Measurements from ENCODE around the gene TOPORS. TPM values are rescaled to one million over a fixed set of nuclear protein-coding genes. Genes with fewer than 3 reads are reported as not detected.
"Not testable (repeated sequence)": the region's sequence is repeated elsewhere in the genome, so short reads cannot be mapped to it uniquely, and the experiment has no call there.

The TOPORS gene
- total and polyA plus RNA-seq, 5 donors: 6.2 to 10.9 (median 9.5) TPM

DNA sequence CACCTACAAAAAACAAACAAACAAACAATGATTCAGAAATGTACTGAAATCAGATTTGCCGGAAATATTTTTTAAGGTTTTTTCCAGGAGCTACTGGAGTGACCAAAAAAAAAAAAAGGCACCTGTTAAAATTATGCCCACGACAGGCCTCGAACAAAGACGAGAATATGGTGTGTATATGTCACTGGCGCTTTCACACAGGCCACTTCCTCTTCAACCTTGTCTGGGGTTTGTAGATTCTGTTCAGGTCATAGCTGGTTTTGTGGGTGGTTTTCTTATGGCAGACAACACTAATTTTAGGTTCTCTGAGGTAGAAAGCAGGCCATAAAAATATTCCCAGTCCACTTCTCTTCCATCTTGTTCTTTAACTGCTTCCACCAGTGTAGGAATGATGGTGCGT is 13.6 kb upstream of the TOPORS start:
- ATAC-seq: no peak
- no peak for DNase-seq
- WGBS: 90% methylated on average over 6 of the region's 6 CpGs
- Histone ChIP-seq H3K27ac (ENCODE audit: low read length) (no peak overlapping the region), H3K4me3 (ENCODE audit: low read length) (no peak overlapping the region), H3K27me3 (ENCODE audit: control insufficient read depth, insufficient read depth) (no peaks in the 10 kb centered on the region), H3K4me1 (ENCODE audit: control insufficient read depth, insufficient read depth, low read length) (peaks cover 2% of the 10 kb centered on the region), H3K9me3 (ENCODE audit: control insufficient read depth, low read length) (no peaks in the 10 kb centered on the region)
- intact Hi-C loops (cut with DNase I): no loop called here

DNA sequence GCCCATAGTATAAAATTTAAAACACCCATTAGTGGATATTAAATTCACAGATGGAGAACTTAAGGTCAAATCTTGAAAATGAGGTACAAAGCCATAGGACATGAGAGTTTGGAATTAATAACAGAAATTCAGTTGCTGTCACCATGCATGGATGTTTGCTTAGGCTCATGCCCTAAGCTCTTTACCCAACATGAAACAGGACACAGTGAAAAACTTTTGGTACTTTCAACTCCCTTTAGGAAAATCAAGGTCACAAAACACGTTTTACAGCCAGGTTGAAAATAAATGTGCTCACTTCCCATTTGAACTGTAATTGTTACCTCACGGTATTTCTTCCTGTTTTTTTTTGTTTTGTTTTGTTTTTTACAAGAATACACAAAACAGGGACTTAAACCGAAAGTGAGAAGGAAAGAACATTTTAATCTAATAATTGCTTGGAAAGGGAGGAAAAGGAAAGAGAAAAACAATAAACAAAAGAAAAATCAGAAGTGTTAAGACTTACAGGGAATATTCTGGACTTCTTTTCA is 6.1 kb upstream of the TOPORS start:
- ATAC-seq: no peak
- intact Hi-C loops (cut with DNase I): no loop called here
- WGBS: 58% methylated on average over 3 of the region's 3 CpGs
- no peak overlapping the region for H3K4me3 ChIP-seq (ENCODE audit: low read length)
- DNase-seq: no peak
- H3K9me3 ChIP-seq (ENCODE audit: control insufficient read depth, low read length): no peaks in the 10 kb centered on the region
- H3K27me3 ChIP-seq (ENCODE audit: control insufficient read depth, insufficient read depth): no peaks in the 10 kb centered on the region
- no peak overlapping the region for H3K27ac ChIP-seq (ENCODE audit: low read length)
- H3K4me1 ChIP-seq (ENCODE audit: control insufficient read depth, insufficient read depth, low read length): no peaks in the 10 kb centered on the region

DNA sequence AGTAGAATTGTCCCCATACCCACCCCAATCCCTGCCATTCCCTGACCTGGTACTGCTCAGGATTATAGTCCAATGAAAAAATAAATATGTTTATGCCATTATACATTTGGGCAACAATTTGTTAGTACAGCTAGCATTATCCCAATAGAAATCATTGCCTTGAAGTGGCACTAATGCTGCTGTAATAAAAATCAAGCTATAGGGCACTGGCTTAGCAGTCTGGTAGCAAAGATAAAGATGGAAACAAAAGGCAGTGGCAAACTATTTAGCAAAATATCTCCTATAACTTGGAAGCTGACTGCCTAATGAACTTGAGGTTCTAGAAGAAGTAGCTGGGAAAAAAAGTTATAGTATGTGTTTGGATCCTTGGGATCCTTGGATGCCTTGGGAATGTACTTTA is 2.2 kb upstream of the TOPORS start:
- ATAC-seq: no peak
- no peak overlapping the region for H3K4me3 ChIP-seq (ENCODE audit: low read length)
- no peak overlapping the region for H3K27ac ChIP-seq (ENCODE audit: low read length)
- intact Hi-C loops (cut with DNase I): no loop called here
- H3K9me3 ChIP-seq (ENCODE audit: control insufficient read depth, low read length): no peaks in the 10 kb centered on the region
- no peaks in the 10 kb centered on the region for H3K27me3 ChIP-seq (ENCODE audit: control insufficient read depth, insufficient read depth)
- no peaks in the 10 kb centered on the region for H3K4me1 ChIP-seq (ENCODE audit: control insufficient read depth, insufficient read depth, low read length)
- no peak for DNase-seq

DNA sequence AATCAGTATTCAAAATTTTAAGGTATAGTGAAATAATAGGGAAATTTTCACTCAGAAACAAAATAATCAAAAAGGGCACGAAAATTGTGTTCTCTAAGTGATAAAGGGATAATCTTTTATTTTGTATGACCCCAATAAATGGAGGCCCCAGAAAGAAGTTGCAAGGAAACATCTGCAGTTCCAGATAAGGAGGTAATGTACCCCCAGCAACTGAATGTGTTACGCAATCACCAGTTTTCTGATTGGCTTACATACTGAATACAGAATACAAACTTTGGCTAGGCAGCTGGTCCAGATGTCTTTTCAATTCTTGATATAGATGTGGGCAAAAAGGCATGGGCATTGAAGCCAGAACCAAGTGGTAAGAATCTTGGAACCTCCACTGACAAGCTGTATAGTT is 1.7 kb upstream of the TOPORS start:
- Histone ChIP-seq H3K27me3 (ENCODE audit: control insufficient read depth, insufficient read depth) (no peaks in the 10 kb centered on the region), H3K9me3 (ENCODE audit: control insufficient read depth, low read length) (no peaks in the 10 kb centered on the region), H3K4me1 (ENCODE audit: control insufficient read depth, insufficient read depth, low read length) (no peaks in the 10 kb centered on the region), H3K4me3 (ENCODE audit: low read length) (no peak overlapping the region), H3K27ac (ENCODE audit: low read length) (no peak overlapping the region)
- intact Hi-C loops (cut with DNase I): no loop called here
- 76% methylated on average over 2 of the region's 2 CpGs for WGBS
- ATAC-seq: no peak
- no peak for DNase-seq

GRCh38 chr9:32551276-32552051 is 922 bp downstream of the TOPORS start:
- intact Hi-C loops (cut with DNase I): no loop called here
- Histone ChIP-seq H3K4me1 (ENCODE audit: control insufficient read depth, insufficient read depth, low read length) (no peaks in the 10 kb centered on the region), H3K27me3 (ENCODE audit: control insufficient read depth, insufficient read depth) (no peaks in the 10 kb centered on the region), H3K4me3 (ENCODE audit: low read length) (peak overlapping the region; percentile 86), H3K27ac (ENCODE audit: low read length) (peak overlapping the region; percentile 82), H3K9me3 (ENCODE audit: control insufficient read depth, low read length) (no peaks in the 10 kb centered on the region)
- under 1% methylated on average over 36 of the region's 36 CpGs for WGBS
- ATAC-seq (peak; percentile 9 to 52), DNase-seq (peak in 1 of 3 donors; percentile 68)

DNA sequence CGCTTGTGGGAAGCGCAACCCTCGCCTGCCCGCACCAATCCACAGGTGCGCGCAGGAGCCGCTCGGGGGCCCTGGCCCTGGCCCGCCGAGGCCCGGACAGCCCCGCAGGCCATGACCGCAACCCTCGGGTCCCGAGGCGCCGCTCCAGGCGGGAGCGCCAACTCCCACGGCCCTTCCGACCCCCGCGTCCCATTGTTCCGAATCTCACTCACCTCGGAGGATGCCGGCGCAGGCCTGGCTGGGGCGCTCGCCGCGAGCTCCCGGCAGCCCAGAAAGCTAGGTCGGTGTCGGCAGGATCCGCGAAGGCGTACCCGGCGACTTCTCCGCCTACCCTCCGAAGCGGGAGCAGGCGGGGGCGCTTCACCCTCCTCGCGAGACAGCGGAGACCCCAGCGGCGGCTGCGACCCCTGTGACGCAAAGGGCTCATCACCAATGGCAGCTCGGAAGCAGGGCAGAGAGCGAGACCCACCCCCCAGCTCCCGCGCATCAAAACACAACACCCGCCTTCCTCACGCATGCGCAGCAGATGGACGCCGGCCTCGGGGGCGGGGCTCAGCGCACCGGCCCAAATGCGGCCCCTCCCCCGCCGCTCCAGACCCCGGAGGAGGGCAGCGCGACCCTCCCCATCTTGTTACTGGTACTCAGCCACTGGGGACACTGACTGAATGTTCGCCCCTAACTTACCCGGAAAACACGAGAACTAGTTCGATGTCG is 1.7 kb downstream of the TOPORS start:
- H3K4me3 ChIP-seq (ENCODE audit: low read length): peak overlapping the region; percentile 86
- peak overlapping the region; percentile 82 for H3K27ac ChIP-seq (ENCODE audit: low read length)
- H3K9me3 ChIP-seq (ENCODE audit: control insufficient read depth, low read length): no peaks in the 10 kb centered on the region
- intact Hi-C loops (cut with DNase I): no loop called here
- under 1% methylated on average over 75 of the region's 75 CpGs for WGBS
- no peaks in the 10 kb centered on the region for H3K4me1 ChIP-seq (ENCODE audit: control insufficient read depth, insufficient read depth, low read length)
- DNase-seq (peak; percentile 92 to 97 (median 97)), ATAC-seq (peak; percentile 90 to 93)
- no peaks in the 10 kb centered on the region for H3K27me3 ChIP-seq (ENCODE audit: control insufficient read depth, insufficient read depth)

DNA sequence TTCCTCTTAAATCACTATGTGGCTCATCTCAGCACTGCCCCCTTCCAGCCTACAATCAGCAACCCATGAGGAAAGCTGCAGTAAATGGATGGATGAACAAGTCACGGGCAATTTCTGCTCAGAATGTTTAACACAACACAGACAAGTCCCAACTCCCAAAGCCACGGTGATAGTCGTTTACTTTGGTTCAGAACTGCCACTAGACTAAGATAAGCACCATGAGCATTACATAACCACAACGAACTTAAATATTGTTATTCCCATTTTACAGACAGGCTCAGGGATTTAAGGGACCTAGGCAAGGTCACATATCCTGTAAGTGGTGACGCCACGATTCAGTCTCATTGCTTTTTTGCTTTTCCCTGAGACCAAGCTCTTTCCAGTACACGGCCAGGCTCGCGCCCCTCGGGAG is 2.2 kb downstream of the TOPORS start:
- Histone ChIP-seq H3K9me3 (ENCODE audit: control insufficient read depth, low read length) (no peaks in the 10 kb centered on the region), H3K27ac (ENCODE audit: low read length) (peak overlapping the region; percentile 82), H3K4me3 (ENCODE audit: low read length) (peak overlapping the region; percentile 86), H3K4me1 (ENCODE audit: control insufficient read depth, insufficient read depth, low read length) (no peaks in the 10 kb centered on the region), H3K27me3 (ENCODE audit: control insufficient read depth, insufficient read depth) (no peaks in the 10 kb centered on the region)
- ATAC-seq (no peak), DNase-seq (no peak)
- WGBS: 3% methylated on average over 10 of the region's 10 CpGs
- intact Hi-C loops (cut with DNase I): no loop called here

DNA sequence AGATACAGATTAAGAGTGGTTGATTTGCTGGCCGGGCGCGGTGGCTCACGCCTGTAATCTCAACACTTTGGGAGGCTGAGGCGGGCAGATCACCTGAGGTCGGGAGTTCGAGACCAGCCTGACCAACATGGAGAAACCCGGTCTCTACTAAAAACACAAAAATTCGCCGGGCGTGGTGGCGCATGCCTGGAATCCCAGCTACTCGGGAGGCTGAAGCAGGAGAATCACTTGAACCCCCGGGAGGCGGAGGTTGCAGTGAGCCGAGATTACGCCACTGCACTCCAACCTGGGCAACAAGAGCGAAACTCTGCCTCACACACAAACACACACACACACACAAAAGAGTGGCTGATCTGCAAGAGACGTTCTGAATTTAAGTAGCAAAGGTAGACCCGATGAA is 4.2 kb downstream of the TOPORS start:
- H3K9me3 ChIP-seq (ENCODE audit: control insufficient read depth, low read length); H3K4me1 ChIP-seq (ENCODE audit: control insufficient read depth, insufficient read depth, low read length); H3K27me3 ChIP-seq (ENCODE audit: control insufficient read depth, insufficient read depth); H3K27ac ChIP-seq (ENCODE audit: low read length); intact Hi-C loops (cut with DNase I); ATAC-seq; H3K4me3 ChIP-seq (ENCODE audit: low read length): not testable (repeated sequence)
- DNase-seq: peak in 1 of 3 donors; percentile 34
- WGBS: 96% methylated on average over 20 of the region's 20 CpGs

GRCh38 chr9:32545884-32546283 is 6.5 kb downstream of the TOPORS start:
- Histone ChIP-seq H3K27ac (ENCODE audit: low read length) (no peak overlapping the region), H3K27me3 (ENCODE audit: control insufficient read depth, insufficient read depth) (no peaks in the 10 kb centered on the region), H3K9me3 (ENCODE audit: control insufficient read depth, low read length) (no peaks in the 10 kb centered on the region), H3K4me1 (ENCODE audit: control insufficient read depth, insufficient read depth, low read length) (no peaks in the 10 kb centered on the region), H3K4me3 (ENCODE audit: low read length) (no peak overlapping the region)
- ATAC-seq: no peak
- DNase-seq: no peak
- intact Hi-C loops (cut with DNase I): no loop called here
- 91% methylated on average over 1 of the region's 1 CpG for WGBS

GRCh38 chr9:32543047-32543446 is 9.3 kb downstream of the TOPORS start:
- ATAC-seq: no peak
- H3K4me1 ChIP-seq (ENCODE audit: control insufficient read depth, insufficient read depth, low read length): no peaks in the 10 kb centered on the region
- intact Hi-C loops (cut with DNase I): no loop called here
- H3K27me3 ChIP-seq (ENCODE audit: control insufficient read depth, insufficient read depth): no peaks in the 10 kb centered on the region
- DNase-seq: no peak
- H3K9me3 ChIP-seq (ENCODE audit: control insufficient read depth, low read length): no peaks in the 10 kb centered on the region
- WGBS: 97% methylated on average over 4 of the region's 4 CpGs
- H3K4me3 ChIP-seq (ENCODE audit: low read length): no peak overlapping the region
- H3K27ac ChIP-seq (ENCODE audit: low read length): no peak overlapping the region

- ATAC-seq (no peak), DNase-seq (no peak)
- no peaks in the 10 kb centered on the region for H3K4me1 ChIP-seq (ENCODE audit: control insufficient read depth, insufficient read depth, low read length)
- no peak overlapping the region for H3K27ac ChIP-seq (ENCODE audit: low read length)
- H3K9me3 ChIP-seq (ENCODE audit: control insufficient read depth, low read length): no peaks in the 10 kb centered on the region
- no peak overlapping the region for H3K4me3 ChIP-seq (ENCODE audit: low read length)
- intact Hi-C loops (cut with DNase I): no loop called here
- H3K27me3 ChIP-seq (ENCODE audit: control insufficient read depth, insufficient read depth): no peaks in the 10 kb centered on the region
- WGBS: 97% methylated on average over 4 of the region's 4 CpGs
Measured at GRCh38 chr9:32533816-32534215, 18.6 kb downstream of the TOPORS start.
